GM18505 (cell line): ENCODE results near the gene ZKSCAN8.
A peak's percentile ranks its signal among the peaks of the same experiment; 100 is the strongest.

Experiments used
- ATAC-seq: cut with Tn5 transposase; IDR thresholded peaks from one replicate; pipeline ENCODE4 v1.9.1; 2021; ENCODE audit not compliant: unreplicated experiment
- POLR2A ChIP-seq: IDR thresholded peaks from 4 replicates; pipeline ENCODE4 v1.6.1; 2011; ENCODE audit warnings: borderline replicate concordance; ENCODE audit not compliant: insufficient read depth, insufficient read length; ENCODE audit errors: extremely low read depth

Gene ZKSCAN8

DNA sequence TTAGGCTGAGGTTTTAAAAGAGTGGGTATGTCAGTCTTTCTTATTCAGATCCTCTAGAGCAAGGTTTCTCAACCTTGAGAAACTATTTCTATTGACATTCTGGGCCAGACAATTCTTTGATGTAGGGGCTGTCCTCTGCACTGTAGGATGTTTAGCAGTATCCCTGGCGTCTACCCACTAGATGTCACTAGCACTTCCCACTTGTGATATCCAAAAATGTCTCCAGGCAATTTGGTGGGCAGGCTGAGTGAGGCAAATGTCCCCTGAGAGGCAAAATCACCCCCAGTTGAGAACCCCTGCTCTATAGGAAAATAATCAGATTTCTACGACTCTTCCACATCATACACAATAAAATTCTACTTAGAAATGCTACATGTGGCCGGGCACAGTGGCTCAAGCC lies 7.7 kb upstream of the ZKSCAN8 start:
- ATAC-seq: no peak
- TF ChIP-seq POLR2A: no peak

DNA sequence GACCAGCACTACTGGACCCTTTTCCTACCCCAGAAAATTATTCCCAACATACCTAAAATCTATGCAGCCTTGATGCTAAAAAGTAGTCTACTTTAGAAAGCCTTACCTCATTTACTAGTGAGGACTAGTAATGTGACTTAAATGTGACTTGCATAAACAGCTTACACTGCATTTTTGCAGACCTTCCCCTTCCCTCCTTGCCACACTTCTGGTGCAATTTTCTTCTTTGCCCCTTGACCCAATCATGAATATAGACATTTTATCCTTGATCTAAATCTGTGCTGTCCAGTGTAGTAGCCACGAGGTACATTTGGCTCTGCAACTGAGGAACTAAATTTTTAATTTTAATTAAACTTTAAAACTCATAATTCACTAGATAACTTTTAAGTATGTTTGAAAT lies 7.0 kb upstream of the ZKSCAN8 start:
- no peak for ATAC-seq
- no peak for TF ChIP-seq POLR2A

DNA sequence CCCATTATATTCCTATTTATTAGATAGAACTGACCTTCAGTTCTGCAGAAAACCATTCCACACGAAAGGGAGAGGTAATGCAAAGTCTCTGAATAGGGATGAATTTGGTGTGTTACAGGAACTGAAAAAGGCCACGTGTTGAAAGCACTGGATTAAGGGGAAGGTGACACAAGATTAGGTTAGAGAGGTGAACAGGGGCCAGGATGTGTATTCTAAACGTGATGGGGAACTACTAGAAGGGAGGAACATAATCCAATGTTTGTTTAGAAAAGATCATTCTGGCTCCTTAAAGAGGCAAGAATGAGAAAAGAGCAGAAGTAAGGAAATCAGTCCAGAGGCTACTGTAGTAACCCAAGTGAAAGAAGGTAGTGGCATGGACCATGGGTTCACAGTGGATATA lies 6.3 kb upstream of the ZKSCAN8 start:
- ATAC-seq: no peak
- no peak for TF ChIP-seq POLR2A

DNA sequence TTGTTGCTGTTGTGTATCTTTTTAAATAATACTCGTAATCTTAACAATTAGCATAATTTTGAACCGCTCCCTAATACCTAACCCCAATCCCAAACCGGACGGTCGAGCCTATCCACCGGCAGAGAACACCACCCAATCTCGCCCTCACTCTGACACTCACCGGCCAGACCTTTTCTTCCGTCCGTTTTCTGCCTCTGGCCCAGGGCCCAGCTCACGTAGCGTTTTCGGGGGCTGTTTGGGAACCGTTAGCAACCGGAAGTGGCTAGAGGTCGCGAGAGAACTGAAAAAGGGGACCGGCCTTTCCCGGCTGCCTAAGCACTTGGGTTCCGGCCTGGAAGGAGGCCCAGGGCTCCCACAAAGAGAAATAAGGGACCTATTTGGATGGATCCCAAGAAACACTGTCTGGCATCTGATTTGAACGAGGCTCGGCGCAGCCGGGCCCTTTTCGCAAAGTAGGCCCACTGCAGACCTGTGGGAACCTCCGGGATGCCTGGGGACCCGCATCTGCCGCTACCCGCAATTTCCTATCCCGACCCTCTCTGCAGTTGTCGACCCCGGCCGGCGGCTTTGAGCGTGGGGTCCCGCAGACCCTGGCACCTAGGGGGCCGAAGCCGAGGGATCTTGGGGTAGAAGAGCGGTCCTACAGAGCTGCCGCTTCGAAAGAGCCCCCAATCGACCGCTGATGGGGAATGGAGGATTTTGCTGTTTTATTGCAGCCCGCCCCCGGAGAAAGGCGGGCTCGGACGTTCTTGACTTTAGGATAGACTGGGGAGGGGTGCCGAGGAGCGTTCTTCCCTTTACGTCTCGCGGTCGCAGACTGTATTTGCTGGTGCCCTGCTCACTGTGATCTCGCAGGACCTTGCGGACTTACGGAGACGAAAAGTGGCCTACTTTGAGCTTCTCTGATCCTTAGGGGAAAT lies 4.8 kb upstream of the ZKSCAN8 start:
- peak; percentile 50 for ATAC-seq
- TF ChIP-seq POLR2A: peak; percentile 92

DNA sequence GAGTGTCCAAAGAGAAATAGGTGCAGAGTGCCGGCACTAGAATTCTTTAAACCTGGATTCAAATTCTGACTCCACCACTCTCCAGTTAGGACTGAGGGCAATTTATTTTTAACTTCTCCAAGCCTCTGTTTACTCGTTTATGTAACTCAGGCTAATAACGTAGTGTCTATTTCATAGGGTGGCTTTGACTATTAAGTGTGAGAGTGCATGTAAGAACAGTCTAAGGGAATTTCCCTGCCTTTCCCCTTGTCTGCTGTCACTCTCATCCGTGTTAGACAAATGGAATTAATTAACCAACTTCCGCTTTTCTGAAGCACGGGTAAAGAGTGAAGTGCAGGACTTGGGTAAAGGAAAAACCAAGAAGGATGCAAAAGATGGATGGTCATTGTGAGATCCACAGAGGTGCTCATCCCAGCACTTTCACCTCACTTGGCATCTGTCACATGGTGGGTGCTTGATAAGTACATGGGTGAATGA lies 4.1 kb upstream of the ZKSCAN8 start:
- no peak for TF ChIP-seq POLR2A
- no peak for ATAC-seq

DNA sequence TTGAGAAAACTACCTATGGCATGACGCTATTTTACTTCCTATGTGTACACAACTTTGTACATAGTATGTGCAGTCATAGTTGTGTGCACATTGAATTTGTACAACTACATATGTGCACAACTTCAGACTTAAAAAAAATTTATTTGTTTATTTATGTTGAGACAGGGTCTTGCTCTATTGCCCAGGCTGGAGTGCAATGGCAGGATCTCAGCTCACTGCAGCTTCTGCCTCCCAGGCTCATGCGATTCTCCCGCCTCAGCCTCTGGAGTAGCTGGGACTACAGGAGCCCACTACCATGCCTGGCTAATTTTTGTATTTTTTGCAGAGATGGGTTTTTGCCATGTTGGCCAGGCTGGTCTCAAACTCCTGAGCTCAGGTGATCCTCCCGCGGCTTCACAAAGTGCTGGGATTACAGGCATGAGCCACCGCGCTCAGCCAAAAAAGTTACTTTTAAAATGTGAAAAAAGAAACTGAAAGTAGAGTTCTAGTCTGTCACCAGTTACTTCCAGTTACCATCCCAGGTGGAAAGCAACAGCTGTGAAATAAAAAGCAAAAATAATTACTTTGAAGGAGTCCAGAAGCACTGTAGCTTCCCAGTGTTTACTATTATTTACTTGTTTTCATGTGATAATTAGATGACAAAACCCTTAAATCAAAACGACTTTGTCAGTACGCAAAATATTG lies 1.7 kb upstream of the ZKSCAN8 start:
- ATAC-seq: no peak

DNA sequence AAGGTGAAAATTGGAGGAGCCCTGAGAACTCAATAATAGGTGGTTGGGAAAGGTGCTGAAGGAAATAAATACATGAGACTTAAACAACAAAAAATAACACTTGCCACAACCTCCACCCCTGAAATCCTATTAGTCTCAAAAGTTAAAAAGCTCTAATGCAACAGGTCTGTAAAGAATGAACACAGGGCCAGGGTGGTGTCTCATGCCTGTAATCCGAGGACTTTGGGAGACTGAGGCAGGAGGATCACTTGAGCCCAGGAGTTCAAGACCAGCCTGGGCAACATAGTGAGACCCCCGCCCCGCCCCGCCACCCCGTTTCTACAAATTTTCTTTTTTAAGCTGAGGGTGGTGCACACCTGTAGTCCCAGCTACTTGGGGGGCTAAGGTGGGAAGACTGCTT lies 1.1 kb upstream of the ZKSCAN8 start:
- TF ChIP-seq POLR2A: no peak
- ATAC-seq: no peak

More for the DNA sequence above, 1.7 kb upstream of the ZKSCAN8 start:
- TF ChIP-seq POLR2A: no peak

DNA sequence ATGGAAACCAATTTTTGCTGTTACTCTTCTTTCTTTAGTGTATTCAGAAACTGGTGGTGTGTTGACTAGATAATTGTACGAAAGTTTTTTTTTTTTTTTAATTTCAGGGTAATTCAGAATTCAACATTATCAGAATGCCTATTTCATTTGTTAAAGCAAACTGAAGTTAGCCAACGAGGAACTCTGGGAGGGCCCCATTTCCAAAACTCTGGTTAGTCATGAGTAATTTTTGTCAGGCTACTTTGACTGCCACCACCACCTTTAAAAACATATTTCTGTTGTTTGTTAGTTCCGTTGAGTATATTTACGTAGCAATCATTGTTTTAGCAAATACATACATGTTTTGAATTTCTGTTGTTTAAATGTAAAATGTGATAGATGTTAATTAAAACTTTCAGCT lies 763 bp downstream of the ZKSCAN8 start:
- no peak for ATAC-seq
- no peak for TF ChIP-seq POLR2A

DNA sequence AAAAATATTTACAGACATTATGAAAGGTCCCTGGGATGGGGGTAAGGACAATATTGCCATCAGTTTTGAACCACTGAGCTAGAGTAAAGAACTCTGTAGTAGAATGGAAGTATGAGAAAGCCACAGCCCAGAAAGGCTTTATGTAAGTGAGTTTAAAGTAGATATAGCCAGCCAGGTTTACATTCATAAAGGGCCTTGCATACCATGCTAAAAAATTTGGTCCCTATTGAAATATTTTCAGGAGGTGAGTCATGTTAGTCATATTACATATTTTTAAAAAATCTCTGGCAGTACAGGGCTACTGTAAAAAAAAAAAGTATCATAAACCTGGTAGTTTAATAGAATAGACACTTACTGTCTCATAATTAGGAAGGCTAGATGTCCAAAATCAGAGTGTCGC lies 3.5 kb downstream of the ZKSCAN8 start:
- TF ChIP-seq POLR2A: no peak
- no peak for ATAC-seq

DNA sequence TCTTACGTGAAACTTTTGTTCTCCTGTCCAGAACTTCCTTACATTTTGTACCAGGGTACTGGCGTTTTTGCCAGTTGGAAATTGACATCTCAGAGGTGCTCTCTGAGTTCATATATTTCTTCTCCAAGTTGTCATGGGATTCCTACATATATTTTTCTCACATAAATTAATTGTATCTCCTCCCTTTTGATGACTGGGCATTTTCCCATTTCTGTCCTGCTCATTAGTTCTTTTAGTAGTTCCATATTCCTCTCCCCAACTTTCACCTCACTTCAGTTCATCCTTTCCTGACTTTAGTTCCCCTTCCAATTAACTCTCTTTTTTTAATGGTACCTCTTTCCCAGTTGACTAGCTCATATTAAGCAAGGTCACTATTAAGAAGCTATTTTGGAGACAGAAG lies 10.8 kb downstream of the ZKSCAN8 start:
- no peak for TF ChIP-seq POLR2A
- no peak for ATAC-seq

DNA sequence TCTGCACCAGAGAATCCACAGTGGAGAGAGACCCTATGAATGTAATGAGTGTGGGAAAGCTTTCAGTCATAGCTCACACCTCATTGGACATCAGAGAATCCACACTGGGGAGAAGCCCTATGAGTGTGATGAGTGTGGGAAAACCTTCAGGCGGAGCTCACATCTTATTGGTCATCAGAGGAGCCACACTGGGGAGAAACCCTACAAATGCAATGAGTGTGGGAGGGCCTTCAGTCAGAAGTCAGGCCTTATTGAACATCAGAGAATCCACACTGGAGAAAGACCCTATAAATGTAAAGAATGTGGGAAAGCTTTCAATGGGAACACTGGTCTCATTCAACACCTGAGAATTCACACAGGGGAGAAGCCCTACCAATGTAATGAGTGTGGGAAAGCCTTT lies 11.9 kb downstream of the ZKSCAN8 start:
- TF ChIP-seq POLR2A: no peak
- ATAC-seq: no peak

DNA sequence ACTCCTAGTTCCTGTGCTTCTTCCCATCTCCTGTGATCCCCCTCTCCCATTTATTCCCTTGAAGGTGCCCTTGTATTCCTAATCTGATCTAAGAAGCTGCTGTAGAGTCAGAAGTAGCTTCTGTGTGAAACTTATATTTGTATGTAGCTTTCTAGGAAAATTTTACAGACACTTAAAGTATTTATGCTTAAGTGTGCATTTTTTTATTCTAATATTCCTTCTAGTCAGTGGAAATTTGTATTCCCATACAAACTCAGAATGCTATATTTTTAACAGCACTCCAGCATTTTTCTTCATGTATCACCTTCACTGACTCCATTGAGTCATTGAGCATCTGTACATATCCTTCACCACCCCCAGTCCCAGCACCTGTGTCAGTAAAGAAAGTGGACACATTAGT lies 12.7 kb downstream of the ZKSCAN8 start:
- TF ChIP-seq POLR2A: no peak

DNA sequence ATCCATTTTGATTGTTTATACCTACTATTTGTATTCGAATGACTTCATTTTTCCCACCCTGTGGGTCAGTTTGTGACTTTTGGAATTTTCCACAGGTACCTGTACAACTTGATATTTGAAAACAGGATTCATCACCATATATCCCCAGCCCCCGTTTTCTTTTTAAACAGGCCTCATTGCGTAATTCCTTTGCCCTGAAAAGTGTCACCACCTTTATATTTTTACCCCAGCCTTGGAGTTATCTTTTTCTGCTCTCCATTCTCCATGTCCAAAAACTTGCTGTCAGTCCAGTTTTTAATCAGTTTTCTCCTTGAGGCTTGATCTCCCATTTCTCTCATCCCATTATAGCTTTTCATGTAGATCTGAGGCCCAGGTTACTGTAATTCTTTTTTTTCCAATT lies 16.6 kb downstream of the ZKSCAN8 start:
- no peak for ATAC-seq
- TF ChIP-seq POLR2A: no peak

More for the DNA sequence above, 12.7 kb downstream of the ZKSCAN8 start:
- no peak for ATAC-seq

DNA sequence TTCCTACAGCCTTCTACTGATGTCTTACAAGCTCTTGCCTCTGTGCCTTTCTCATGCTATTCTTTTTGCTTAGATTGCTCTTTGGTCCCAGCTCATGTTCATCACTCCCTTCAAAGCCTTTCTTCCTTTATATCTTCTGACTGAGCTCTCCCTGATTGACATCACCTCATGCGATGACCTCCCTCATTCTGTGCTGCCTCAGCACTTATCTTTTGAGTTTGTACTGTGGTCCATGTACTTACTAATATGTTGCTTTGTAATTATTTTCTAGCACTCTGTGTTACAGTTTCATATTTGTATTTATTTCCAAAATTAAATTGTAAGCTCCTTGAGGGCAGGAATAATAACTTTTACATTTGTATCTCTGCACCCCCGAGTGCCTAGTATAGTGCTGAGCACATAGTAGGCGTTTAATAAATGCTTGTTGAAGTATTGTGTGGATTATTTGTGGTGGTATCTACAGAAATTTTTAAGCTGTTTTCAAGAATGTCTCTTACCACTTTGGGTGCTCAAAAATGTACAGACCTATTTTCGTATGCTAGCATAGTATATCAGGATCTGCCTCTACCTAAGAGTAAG lies 17.4 kb downstream of the ZKSCAN8 start:
- no peak for ATAC-seq
- no peak for TF ChIP-seq POLR2A

DNA sequence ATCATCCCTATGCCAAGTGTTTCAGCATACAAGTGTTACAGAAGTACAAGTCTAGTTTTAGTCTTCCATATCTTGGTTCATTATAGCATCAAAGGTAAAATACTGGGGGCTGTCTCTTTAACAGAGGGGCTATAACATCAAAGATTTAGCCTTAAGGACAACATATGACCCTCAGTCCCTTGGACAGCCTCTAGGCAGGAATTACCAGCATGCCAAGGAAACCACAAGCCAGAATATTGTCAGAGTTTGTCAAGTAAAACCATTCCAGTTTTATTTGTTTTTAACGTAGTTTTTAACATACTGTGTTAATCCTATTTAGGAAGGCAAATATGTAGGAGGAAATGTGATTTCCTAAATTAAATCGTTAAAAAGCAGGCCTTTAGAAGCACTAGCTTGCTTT lies 18.6 kb downstream of the ZKSCAN8 start:
- TF ChIP-seq POLR2A: no peak

More for the DNA sequence above, 18.6 kb downstream of the ZKSCAN8 start:
- no peak for ATAC-seq
